NCI-H2107 treated with DMSO at 0.1 percent for 48 hours (cell line): Measurements from ENCODE around the gene TTYH2.
"Not testable (repeated sequence)": the region's sequence is repeated elsewhere in the genome, so short reads cannot be mapped to it uniquely, and the experiment has no call there.

Source experiments
- DNase-seq: peaks from one replicate; lab custom pipeline; 2025; ENCODE audit not compliant: unreplicated experiment; lab: John Stamatoyannopoulos, UW

The TTYH2 gene, protein sequence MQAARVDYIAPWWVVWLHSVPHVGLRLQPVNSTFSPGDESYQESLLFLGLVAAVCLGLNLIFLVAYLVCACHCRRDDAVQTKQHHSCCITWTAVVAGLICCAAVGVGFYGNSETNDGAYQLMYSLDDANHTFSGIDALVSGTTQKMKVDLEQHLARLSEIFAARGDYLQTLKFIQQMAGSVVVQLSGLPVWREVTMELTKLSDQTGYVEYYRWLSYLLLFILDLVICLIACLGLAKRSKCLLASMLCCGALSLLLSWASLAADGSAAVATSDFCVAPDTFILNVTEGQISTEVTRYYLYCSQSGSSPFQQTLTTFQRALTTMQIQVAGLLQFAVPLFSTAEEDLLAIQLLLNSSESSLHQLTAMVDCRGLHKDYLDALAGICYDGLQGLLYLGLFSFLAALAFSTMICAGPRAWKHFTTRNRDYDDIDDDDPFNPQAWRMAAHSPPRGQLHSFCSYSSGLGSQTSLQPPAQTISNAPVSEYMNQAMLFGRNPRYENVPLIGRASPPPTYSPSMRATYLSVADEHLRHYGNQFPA

DNA sequence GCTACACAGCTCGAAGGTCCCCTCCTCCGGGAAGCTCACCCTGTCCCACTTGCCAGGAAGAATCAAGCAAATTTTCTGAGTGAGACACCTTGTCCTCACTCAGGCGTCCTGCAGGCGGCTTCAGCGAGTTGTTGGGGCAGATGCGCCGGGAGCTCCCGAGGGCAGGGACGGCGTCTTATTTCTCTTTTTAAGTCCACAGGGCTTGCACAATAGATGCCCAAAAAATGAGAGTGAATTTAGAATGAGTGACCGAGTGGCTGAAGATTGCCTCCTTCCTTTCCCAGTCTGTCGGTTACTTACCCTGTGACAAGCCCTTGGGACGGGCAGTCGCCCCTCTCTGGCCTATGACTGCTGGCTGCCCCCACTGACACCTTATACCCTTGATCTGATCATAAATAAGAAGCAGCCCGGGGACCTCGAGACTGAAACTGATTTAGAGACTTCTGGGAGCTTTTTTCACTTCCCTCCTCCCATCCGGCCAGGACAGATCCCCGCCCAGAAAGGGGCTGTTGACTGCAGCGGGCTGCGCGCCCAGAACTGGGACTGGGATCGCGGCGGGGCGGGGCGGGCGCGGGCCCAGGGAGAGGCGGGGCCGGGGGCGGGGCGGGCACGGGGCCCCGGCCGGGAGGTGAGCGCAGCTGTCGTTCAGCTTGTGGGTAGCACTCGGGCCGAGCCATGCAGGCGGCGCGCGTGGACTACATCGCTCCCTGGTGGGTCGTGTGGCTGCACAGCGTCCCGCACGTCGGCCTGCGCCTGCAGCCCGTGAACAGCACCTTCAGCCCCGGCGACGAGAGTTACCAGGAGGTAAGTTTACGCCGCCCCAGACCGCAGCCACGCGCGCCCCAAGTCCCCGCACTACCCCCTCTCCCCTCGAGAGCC, at the start of gene TTYH2:
Gene TTYH2 (plus strand): TSS at position 659 of the 879 bp plus-strand sequence. CDS start 17 bp downstream, at position 676.
- DNase-seq = peak; percentile 72

DNA sequence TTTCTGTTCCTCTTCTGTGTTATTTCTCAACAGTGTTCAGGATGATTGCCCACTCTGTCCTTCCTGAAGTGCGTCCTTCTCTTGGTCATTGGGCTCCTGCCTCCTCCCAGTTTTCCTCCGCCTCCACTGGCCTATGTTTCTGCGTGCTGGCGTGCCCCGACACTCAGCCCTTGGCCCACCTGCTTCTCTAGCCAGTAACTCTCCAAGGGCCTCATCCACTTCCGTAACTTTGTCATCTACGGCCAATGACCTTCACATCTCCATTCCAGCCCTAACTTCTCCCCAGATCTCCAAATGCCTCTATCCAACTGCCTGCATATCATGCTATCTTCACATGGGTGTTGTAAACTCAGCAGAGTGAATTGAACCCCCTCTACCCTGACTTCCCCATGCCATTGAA, 49.5 kb upstream of the TTYH2 start:
- no peak for DNase-seq

DNA sequence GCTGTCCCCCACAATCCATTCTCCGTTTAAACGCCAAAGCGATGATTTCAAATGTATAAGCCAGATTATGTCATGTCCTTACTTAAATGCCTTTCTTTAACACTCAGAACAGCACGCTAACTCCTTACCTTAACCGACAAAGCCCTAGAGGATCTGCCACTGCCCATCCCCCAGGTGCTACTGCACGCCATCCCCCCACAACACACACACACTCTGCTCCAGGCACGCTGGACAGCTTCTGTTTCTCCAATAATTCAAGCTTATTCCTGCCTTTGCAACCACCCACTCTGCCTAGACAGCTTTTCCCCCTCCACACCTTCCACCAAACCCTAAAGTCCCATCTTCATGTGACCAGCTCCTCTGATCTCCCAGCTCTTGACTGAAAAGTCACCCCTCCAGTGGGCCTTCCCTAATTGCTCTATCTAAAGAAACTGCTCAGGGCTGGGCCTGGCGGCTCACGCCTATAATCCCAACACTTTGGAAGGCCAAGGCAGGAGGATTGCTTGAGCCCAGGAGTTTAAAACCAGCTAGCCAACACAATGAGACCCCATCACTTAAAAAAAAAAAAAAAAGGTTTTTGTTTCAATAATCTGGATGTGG, 48.8 kb upstream of the TTYH2 start:
- DNase-seq = no peak

DNA sequence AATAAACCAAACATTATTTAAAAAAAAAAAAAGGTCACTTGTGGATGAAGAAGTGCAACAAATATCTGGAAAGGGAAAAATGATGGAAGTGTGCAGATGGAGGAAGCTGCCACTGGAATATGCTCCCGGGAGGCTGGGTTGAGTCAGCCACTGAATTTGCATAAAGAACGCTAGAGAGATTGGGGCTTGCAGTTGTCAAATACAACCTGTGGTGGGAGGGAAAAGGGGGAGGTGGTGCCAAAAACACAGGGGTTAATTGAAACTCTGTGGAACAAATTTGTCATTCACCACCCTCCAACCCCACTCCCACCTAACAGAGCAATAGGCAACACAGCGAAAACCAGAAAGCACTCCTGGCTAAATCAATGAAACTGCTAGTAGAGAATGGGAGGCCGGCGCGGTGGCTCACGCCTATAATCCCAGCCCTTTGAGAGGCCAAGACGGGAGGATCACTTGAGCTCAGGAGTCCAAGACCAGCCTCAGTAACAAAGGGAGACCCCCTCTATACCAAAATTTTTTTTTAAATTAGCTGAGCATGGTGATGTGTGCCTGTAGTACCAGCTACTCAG, 47.5 kb upstream of the TTYH2 start:
- DNase-seq = no peak

DNA sequence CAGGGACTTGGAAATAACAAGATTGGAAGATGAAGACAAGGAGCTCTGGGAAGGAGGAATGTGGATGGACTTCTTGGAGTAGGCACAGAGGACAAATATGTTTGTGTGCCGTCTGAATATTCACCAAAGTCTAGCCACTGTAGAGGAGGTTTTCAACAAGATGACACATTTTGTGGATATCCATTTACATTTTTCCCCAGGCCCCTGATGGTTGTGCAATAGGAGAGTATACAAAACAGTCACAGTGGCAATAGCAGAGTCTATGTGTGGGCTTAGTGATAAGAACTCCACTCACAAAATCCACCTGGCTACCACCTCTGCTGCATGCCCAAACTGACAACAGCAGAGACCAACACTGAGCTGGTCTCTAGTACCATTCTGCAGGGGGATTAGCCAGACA, 42.4 kb upstream of the TTYH2 start:
- DNase-seq = no peak

DNA sequence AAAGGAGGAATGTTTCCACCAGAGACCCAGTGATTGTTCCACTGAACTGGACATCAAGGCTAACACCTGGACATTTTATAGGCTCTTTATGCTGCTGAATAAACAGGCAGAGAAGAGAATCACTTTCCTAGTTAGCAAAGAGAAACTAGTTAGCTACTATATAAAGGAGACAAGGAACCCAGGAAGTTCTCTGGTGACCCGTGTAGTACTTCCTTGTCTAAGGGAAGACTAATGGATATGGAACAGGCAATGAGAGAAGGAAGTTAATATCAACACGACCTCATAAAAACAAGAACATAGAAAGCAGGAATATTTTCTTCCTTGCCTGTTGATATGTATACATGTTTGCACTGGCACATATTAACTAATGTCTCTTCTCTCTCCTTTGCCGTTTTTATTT, 40.7 kb upstream of the TTYH2 start:
- no peak for DNase-seq

DNA sequence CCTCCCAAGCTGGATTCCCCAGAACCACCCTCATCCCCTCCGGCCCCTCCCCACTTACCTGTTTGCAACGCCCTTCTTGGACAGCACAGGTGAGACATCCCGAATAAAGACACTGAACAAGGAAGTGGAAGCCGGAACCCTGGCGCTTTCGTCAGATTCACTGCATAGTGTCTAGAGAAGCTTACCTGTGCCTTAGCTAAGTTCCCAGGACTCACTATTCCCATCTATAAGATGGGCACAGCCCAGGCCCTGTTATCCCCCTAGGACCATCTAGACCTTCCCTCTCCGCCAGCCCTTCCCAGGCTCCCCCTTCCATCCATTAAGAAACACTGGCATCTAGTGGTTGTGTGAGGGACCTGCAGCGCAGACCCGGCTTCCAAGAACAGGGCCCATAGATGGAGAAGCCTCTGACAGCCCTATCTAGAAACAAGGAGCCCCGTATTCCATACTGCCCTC, 36.8 kb upstream of the TTYH2 start:
- DNase-seq = peak; percentile 77

DNA sequence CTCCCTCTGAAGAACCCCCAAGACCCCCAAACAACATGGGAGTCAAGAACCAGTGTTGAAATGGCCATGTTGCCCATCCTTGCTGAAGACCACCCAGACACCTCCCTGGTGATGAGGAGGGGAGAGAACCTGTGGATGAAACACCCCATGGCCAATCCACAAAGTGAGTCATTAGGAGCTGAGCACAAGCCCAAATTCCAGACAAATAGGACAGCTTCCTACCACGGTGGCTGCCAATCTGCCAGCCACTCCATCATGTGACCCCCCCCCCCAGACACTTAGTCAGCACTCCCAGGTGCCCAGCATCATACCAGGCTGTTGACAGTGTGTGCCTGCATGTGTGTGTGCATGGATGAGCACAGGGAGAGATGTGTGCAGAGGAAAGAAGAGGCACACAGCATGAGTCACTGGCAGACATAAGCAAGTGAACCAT, 36.3 kb upstream of the TTYH2 start:
- DNase-seq = no peak

DNA sequence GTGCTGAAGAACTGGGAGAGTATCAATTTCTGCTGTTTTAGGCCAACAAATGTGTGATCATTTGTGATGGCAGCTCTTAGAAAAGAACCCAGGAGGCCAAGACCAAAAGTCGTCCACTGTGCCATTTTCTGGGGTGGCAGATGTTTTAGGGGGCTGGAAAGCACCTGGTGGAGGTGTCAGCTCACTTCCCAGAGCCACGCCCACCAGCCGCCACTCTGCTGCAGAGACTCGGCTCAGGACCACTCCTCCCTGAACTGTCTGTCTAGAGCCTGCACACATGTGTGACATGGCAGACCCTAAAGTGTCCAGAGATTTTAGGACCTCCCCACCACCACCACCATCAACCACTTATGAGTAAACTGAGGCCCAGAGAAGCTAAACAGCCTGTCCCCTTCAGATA, 33.8 kb upstream of the TTYH2 start:
- DNase-seq = no peak

DNA sequence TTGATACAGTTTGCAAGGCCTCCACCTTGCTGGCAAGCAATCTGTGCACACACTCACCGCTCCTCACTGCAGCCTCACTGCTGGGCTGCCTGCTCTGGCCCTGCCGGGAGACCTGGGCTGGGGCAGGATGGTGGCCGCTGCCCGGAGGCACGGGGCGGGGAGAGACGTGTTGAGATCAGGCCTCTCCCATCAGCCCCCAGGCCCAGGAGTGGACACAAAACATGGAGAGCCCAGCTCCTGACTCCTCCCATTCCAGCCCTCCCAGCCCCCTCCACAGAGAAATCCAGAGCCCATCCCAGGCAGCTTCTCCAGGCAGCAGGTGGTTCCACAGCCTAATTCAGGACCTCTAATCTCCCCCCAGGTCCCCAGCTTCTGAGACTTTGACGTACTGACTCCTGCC, 33.0 kb upstream of the TTYH2 start:
- DNase-seq = no peak

DNA sequence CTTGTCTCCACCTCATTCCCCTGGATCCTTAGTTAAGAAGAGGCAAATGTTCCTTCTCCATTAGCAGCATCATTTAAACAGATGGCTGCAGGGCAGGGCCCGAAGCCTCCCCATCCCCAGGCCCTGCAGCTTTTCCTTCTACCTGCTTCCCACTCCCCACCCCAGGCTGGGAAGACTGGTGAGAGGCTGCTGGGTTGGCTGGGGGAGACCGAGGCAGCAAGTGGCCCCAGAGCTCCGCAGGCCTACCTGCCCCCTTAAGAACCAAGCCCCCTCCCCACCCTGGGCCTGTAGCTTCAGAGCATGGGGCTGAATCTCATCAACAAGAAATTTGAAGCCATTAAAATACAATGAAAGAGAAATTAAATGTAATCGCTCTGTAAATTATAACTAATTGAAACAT, 32.0 kb upstream of the TTYH2 start:
- DNase-seq = no peak

DNA sequence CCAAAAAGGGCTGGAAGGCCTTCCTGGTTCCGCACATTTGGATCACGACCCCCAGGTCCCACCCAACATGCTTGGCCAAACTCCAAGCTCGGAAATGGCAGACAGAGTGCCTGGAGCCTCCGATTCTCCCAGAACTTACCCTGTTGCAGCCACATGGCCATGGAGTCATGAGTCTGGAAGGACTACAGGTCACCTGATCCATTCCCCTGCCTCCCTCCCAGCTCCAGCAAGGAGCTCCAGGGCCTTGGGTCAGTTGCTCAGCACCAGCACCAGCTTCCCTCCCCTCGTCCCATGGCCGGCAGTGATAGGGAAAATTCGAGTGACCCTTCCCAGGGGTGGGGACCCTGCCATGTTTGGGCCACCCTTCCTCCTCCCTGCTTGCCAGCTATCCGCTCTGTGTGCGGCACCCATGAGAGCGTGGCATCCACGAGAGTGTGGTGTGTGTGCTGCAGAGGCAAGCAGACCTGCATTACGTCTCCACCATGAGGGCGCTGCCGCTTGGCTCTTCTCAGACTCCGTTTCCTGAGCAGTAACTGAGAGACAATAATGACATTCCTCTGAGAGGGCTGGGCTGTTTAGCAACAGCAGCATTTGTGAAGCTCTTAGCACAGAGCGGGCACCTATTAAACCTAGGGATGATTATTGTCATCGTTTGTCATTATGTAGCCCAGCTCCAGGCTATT, 31.2 kb upstream of the TTYH2 start:
- DNase-seq = peak; percentile 25

DNA sequence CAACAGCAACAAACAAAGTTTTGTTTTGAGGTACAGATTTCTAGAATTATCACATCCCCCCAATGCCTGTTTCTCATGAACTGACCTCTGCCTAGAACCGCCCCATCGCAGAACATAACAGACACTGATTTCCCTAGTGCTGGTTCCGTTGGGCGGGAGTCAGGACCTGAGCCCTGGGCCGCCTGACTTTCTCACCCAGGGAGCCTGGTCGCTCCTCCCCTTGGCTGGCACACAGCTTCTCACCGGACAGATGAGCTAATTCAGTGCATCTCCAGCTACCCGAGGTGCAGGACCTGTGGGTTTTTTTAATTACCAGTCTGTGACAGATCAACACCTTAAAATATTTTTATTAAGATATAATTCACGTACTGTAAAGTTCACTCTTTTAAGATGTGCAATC, 30.0 kb upstream of the TTYH2 start:
- no peak for DNase-seq

DNA sequence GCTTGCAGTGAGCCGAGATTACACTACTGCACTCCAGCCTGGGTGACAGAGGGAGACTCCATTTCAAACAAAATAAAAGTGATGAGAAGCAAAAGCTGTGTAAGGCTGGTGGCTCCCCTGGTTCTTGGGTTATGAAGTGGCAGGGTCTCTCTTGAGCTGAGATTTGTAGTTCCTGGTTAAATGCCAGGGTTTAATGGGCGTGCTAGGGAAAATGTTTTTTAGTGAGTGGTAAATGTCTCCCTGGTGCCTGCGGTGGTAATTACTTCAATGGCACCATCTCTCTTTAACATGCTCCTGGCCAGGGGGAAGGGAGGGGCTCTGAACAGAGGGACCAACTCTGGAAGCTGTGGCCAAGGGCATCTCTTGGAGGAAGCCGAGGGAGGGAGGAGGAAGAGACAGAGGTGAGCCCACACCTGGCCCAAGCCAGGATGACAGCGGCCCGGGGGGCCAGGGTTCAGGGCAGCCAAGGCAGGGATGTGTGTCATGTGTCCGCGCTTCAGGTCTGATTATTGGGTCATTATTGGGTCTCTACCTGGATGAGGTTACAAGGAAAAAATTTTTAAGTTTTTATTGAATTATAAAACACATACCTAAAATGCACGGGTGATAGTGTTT, 27.7 kb upstream of the TTYH2 start:
- DNase-seq = peak; percentile 19

DNA sequence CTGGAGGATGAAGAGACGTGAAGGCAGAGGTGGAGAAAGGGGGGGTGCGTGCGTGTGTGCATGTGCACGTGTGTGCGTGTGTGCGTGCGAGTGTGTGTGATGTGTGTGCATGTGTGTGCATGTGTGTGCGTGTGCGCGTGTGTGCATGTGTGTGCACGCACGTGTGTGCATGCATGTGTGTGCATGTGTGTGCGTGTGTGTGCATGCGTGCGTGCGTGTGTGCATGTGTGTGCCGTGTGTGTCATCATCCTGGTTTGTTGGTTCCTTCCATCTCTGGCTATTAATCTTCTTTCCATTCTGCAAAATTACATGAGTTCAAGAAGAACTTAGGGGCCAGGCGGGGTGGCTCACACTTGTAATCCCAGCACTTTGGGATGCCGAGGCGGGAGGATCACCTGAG, 26.9 kb upstream of the TTYH2 start:
- no peak for DNase-seq

DNA sequence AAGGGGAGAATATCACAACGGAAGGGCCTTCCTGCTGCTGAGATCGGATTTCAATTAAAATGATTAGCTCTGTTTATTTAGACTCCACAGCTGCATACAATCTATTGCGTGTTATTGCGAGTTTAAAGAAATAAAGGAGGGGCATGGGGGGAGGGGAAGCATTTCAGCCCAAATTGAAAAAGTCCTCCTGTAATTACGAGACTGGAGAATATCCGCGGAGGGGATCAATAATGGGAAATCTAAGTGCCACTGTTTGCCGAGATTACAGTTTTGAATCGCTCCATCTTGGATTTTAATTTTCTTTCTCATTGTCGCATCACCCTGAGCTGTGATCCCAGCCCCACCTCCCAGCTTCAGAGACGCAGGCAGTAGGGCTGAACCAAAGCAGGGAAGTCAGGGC, 25.6 kb upstream of the TTYH2 start:
- peak; percentile 38 for DNase-seq

DNA sequence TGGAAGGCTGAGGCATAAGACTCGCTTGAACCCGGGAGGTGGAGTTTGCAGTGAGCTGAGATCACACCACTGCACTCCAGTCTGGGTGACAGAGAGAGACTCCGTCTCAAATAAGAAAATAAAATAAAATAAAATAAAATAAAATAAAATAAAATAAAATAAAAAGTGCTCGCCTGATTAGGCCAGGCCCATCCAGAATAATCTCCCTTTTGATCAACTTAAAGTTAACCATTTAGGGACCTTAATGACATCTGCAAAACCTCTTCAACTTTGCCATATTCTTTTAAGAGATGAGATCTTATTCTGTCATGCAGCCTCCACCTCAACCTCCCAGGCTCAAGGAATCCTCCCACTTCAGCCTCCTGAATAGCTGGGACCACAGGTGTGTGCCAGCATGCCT, 24.7 kb upstream of the TTYH2 start:
- not testable (repeated sequence) for DNase-seq

DNA sequence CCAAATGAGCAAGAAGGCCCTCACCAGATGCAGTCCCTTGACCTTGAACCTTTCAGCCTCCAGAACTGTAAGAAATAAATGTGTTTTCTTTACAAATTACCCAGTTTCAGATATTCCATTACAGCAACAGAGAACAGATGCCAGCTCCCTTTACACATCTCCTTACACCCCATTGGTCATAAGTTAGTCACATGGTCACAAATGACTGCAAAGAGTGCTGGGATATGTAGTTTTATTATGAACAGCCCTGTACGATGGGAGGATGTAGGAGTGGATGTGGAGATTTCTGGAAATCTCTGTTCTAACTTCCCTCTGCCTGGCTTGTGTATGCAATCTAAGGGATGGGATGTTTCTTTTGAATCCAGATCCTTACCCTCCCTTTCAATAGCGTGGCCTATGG, 23.2 kb upstream of the TTYH2 start:
- DNase-seq = peak; percentile 54

DNA sequence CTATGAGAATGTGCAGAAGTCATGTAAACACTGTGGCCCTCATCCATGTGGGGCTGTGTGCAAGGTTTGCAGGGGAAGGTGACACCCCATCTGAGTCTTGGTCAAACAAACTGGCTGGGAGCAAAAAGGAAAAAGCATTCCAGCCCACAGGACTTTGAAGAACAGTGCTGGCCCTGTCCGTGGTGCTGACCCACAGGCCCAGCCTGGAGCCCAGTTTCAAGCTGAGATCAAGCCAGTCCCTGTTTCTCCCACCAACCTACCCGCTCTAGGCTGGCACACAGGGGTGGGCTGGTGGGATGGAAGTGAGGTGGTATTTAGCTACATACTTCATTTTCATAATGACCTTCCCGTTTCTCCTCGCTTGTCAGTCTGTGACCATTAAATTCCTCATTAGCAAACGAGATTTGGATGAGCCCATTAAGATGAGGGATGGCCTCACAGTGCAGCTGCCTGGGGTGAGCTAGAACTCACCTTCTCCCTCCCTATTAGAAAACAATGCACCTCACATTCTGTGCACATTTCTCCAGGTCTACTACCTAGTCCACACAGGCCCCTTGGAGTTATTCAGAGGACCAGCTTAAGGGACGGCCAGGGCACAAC, 22.5 kb upstream of the TTYH2 start:
- no peak for DNase-seq
